EL (cell line): ENCODE data around the gene NISCH.

Experiments used
- DNase-seq: peaks from one replicate; pipeline ENCODE4 v3.0.0-alpha.2; 2016

NISCH gene

GRCh38 chr3:52490939-52491526 lies 35.6 kb downstream of the NISCH start:
- peak; percentile 36 for DNase-seq

GRCh38 chr3:52492059-52492458 lies 36.7 kb downstream of the NISCH start:
- DNase-seq: no peak

GRCh38 chr3:52493232-52494017 lies 38.0 kb downstream of the NISCH start:
- no peak for DNase-seq

GRCh38 chr3:52494445-52494844 lies 39.0 kb downstream of the NISCH start:
- DNase-seq: no peak

GRCh38 chr3:52494886-52495495 lies 39.6 kb downstream of the NISCH start, which contains the start of gene STAB1:
TSS of gene STAB1 (plus strand) at chr3:52495338. CDS start at chr3:52495414, 76 bp downstream.
- no peak for DNase-seq

- DNase-seq: peak; percentile 69
Measured at GRCh38 chr3:52495777-52496602, 40.6 kb downstream of the NISCH start.

- peak; percentile 50 for DNase-seq
Measured at GRCh38 chr3:52498137-52499054, 43.0 kb downstream of the NISCH start.

- DNase-seq: no peak
Measured at GRCh38 chr3:52501046-52501445, 45.6 kb downstream of the NISCH start.

GRCh38 chr3:52502001-52502400 lies 46.6 kb downstream of the NISCH start:
- no peak for DNase-seq

GRCh38 chr3:52502808-52503350 lies 47.5 kb downstream of the NISCH start:
- no peak for DNase-seq

- DNase-seq: no peak
Measured at GRCh38 chr3:52503788-52504424, 48.5 kb downstream of the NISCH start.

- no peak for DNase-seq
Measured at GRCh38 chr3:52504977-52505376, 49.6 kb downstream of the NISCH start.

GRCh38 chr3:52506266-52506966 lies 51.0 kb downstream of the NISCH start:
- DNase-seq: no peak

GRCh38 chr3:52507359-52507758 lies 52.0 kb downstream of the NISCH start:
- peak; percentile 75 for DNase-seq

GRCh38 chr3:52509753-52510328 lies 54.4 kb downstream of the NISCH start:
- no peak for DNase-seq

GRCh38 chr3:52511509-52511908 lies 56.1 kb downstream of the NISCH start:
- no peak for DNase-seq

- no peak for DNase-seq
Measured at GRCh38 chr3:52512105-52512504, 56.7 kb downstream of the NISCH start.

- no peak for DNase-seq
Measured at GRCh38 chr3:52512727-52513126, 57.3 kb downstream of the NISCH start.

- no peak for DNase-seq
Measured at GRCh38 chr3:52513281-52513680, 57.9 kb downstream of the NISCH start.

- DNase-seq: no peak
Measured at GRCh38 chr3:52514576-52514975, 59.2 kb downstream of the NISCH start.
